Lung (tissue), 12 donors: ENCODE measurements around the gene FILIP1. TPM values are rescaled to one million over a fixed set of nuclear protein-coding genes. Genes with fewer than 3 reads are reported as not detected.

ENCODE experiments used
- ATAC-seq: fragments of 200-7000 bp; cut with Tn5 transposase; one replicate; pipeline ENCODE4 v1.9.1; 2020; ENCODE audit warnings: moderate number of reproducible peaks; ENCODE audit not compliant: insufficient read depth, low FRiP score
- DNase-seq, 3 donors: peaks; one replicate each; pipeline ENCODE4 v3.0.0-alpha.2; 2013 to 2017
- H3K27ac ChIP-seq, 2 donors: one replicate each; pipeline ENCODE4 v1.5.1; 2013; ENCODE audit warnings: mild to moderate bottlenecking in 2 of 2, moderate library complexity in 2 of 2, control low read depth in 1 of 2, inconsistent platforms in 1 of 2, low read depth in 1 of 2, low read length in 1 of 2
- H3K27me3 ChIP-seq, 3 donors: one replicate each; pipeline ENCODE4 v1.5.1; 2013; ENCODE audit warnings: low read length in 2 of 3; ENCODE audit not compliant: control insufficient read depth in 3 of 3, insufficient read depth in 3 of 3
- H3K36me3 ChIP-seq, 4 donors: one replicate each; pipeline ENCODE4 v1.5.1; 2013; ENCODE audit warnings: low read length in 4 of 4, mild to moderate bottlenecking in 1 of 4, moderate library complexity in 1 of 4; ENCODE audit not compliant: control insufficient read depth in 4 of 4, insufficient read depth in 4 of 4
- H3K4me1 ChIP-seq, 5 donors: one replicate each; pipeline ENCODE4 v1.5.1; 2013; ENCODE audit warnings: low read length in 5 of 5, mild to moderate bottlenecking in 2 of 5, moderate library complexity in 1 of 5; ENCODE audit not compliant: control insufficient read depth in 5 of 5, insufficient read depth in 5 of 5
- H3K4me3 ChIP-seq: one replicate; pipeline ENCODE4 v1.5.1; 2013; ENCODE audit warnings: mild to moderate bottlenecking, control low read depth, moderate library complexity
- H3K9ac ChIP-seq, 2 donors: one replicate each; pipeline ENCODE4 v1.5.1; 2013; ENCODE audit warnings: low read length in 2 of 2, control low read depth in 1 of 2; ENCODE audit not compliant: insufficient read depth in 1 of 2
- H3K9me3 ChIP-seq, 4 donors: one replicate each; pipeline ENCODE4 v1.5.1; 2013; ENCODE audit warnings: low read length in 3 of 4, mild to moderate bottlenecking in 1 of 4, moderate library complexity in 1 of 4; ENCODE audit not compliant: control insufficient read depth in 4 of 4, insufficient read depth in 3 of 4
- whole genome bisulfite sequencing, 2 donors: extraction: QIAGEN DNeasy Blood & Tissue Kit; methylation state at CpG; one replicate each; pipeline ENCODE4 v1.1.7; 2013; 5-methylcytosine and 5-hydroxymethylcytosine counted together
- polyA plus RNA-seq, 2 donors: library from polyadenylated mRNA; stranded (reverse); fragments of 200-250 nt; gene quantifications; one replicate each; pipeline ENCODE4 v1.2.1, GENCODE V29; 2013
- total RNA-seq, 2 donors: library from RNA; depleted of rRNA in 1 of 2; stranded (reverse); fragments of >200 nt in 1 of 2; gene quantifications; one replicate each; pipeline ENCODE4 v1.2.1, GENCODE V29; 2014 to 2021
- TF ChIP-seq, protein P1 (sequence below): IDR thresholded peaks from 2 replicates; pipeline ENCODE4 v1.5.1; 2012; ENCODE audit warnings: mild to moderate bottlenecking; ENCODE audit errors: control extremely low read depth, extremely low read depth
- donor health status: control.
- donor health status: control.
- donor health status: Bipolar disorder and iron deficiency.
- donor health status: healthy.
- donor health status: DM: yes; HTN: yes; CAD: no.

The FILIP1 gene
- total and polyA plus RNA-seq, 4 donors: 5.6 to 24.1 (median 11.1) TPM

DNA sequence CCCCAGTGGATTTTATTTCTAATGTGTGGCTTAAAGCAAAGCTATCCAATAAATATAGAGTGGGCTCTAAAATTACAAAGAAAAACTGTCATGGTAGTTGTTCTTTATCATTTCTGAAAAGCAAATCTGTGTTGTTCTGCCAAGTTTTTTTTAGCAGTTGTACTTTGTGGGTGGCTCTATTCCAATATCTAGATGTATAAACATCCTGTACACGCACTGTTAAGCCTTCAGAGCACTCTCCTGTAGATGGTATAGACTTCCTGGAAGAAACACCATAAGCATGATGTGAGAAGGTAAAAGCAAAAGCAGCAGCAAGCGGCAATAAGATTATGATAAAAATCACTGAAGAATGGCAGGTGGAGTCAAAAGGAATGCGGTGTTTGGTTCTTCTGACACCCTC lies 187.5 kb downstream of the FILIP1 start:
- Histone ChIP-seq H3K4me3 (no peak overlapping the region), H3K4me1 (peaks cover 0 to 32% (median 6%) of the 10 kb centered on the region in 5 donors), H3K27me3 (no peaks in the 10 kb centered on the region), H3K9ac (no peak overlapping the region), H3K36me3 (peaks cover 0 to 7% (median under 1%) of the 10 kb centered on the region in 4 donors), H3K9me3 (no peaks in the 10 kb centered on the region), H3K27ac (no peak overlapping the region)
- DNase-seq (peak in 2 of 3 donors; percentile 88 to 90), ATAC-seq (no peak)
- 53 to 60% methylated on average over 3 of the region's 3 CpGs for WGBS, 2 donors
- TF ChIP-seq, protein P1, sequence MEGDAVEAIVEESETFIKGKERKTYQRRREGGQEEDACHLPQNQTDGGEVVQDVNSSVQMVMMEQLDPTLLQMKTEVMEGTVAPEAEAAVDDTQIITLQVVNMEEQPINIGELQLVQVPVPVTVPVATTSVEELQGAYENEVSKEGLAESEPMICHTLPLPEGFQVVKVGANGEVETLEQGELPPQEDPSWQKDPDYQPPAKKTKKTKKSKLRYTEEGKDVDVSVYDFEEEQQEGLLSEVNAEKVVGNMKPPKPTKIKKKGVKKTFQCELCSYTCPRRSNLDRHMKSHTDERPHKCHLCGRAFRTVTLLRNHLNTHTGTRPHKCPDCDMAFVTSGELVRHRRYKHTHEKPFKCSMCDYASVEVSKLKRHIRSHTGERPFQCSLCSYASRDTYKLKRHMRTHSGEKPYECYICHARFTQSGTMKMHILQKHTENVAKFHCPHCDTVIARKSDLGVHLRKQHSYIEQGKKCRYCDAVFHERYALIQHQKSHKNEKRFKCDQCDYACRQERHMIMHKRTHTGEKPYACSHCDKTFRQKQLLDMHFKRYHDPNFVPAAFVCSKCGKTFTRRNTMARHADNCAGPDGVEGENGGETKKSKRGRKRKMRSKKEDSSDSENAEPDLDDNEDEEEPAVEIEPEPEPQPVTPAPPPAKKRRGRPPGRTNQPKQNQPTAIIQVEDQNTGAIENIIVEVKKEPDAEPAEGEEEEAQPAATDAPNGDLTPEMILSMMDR: no peak

DNA sequence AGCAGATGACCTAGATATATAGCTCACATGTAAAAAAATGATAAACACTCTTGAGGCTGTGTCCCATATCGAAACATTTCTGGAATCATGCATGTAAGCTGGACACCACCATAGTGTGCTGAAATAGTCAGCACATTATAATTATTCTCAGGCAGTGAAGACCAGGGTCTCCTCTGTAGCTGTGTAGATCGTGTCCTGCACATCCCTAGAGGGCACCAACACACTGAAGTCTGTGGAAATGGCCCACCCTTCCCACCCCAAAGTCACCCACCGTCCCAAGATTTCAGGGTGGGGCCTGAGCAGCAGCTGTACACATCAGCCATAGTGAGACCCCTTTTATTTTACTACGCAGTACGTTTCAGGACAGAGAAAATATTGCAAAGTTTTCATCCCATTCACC lies 188.0 kb downstream of the FILIP1 start:
- Histone ChIP-seq H3K4me3 (no peak overlapping the region), H3K4me1 (peaks cover 0 to 34% (median 6%) of the 10 kb centered on the region in 5 donors), H3K9me3 (no peaks in the 10 kb centered on the region), H3K27me3 (no peaks in the 10 kb centered on the region), H3K27ac (no peak overlapping the region), H3K36me3 (peaks cover 0 to 7% (median under 1%) of the 10 kb centered on the region in 4 donors), H3K9ac (no peak overlapping the region)
- WGBS, 2 donors: 69 to 76% methylated on average over 5 of the region's 5 CpGs
- no peak for ATAC-seq
- TF ChIP-seq, protein P1: no peak
- DNase-seq: peak in 2 of 3 donors; percentile 28 to 47

- Histone ChIP-seq H3K9ac (no peak overlapping the region), H3K27ac (no peak overlapping the region), H3K9me3 (no peaks in the 10 kb centered on the region), H3K27me3 (no peaks in the 10 kb centered on the region), H3K36me3 (peaks cover 0 to 2% (median 0%) of the 10 kb centered on the region in 4 donors), H3K4me3 (no peak overlapping the region), H3K4me1 (peaks cover 2 to 40% (median 5%) of the 10 kb centered on the region in 5 donors)
- DNase-seq (no peak), ATAC-seq (no peak)
- TF ChIP-seq, protein P1: no peak
- WGBS, 2 donors: 81 to 88% methylated on average over 3 of the region's 3 CpGs
Observed at GRCh38 chr6:75302280-75302679, 191.3 kb downstream of the FILIP1 start.

DNA sequence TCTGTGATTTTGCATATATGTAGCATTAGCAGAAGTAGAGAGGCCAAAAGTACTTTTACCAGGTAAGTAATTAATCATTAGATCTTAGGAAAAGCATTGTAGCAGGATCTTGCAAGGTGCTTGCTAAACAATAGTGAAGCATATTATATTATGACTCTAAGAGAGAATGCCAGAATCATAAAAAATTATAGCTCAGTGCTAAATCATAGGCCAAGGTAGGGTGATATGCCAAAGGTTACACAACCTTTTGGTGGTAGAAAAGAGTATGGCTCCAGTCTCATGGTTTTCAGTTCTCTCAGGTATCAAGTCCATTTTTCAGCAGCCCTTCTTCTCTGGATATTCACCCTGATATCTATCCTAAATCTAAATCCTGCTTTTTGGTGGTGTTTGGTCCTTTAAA lies 192.1 kb downstream of the FILIP1 start:
- Histone ChIP-seq H3K4me1 (peaks cover 2 to 40% (median 5%) of the 10 kb centered on the region in 5 donors), H3K27ac (no peak overlapping the region), H3K27me3 (no peaks in the 10 kb centered on the region), H3K9ac (no peak overlapping the region), H3K4me3 (no peak overlapping the region), H3K36me3 (peaks cover 0 to 2% (median 0%) of the 10 kb centered on the region in 4 donors), H3K9me3 (no peaks in the 10 kb centered on the region)
- DNase-seq (no peak), ATAC-seq (no peak)
- TF ChIP-seq, protein P1: no peak
